DMS114 treated with DMSO at 0.1 percent for 48 hours (cell line): ENCODE results near the gene REX1BD.
A peak's percentile ranks its signal among the peaks of the same experiment; 100 is the strongest.
"Not testable (repeated sequence)": the region's sequence is repeated elsewhere in the genome, so short reads cannot be mapped to it uniquely, and the experiment has no call there.

Source experiments
- DNase-seq: peaks from one replicate; lab custom pipeline; 2025; ENCODE audit not compliant: unreplicated experiment; lab: John Stamatoyannopoulos, UW

REX1BD gene

GRCh38 chr19:18588611-18589379, at the start of gene REX1BD:
Gene REX1BD, plus strand, starts transcription at chr19:18588798. Its CDS starts 4 bp downstream, at chr19:18588802.
- peak; percentile 65 for DNase-seq

- no peak for DNase-seq
Observed at GRCh38 chr19:18539372-18539771, 49.2 kb upstream of the REX1BD start.

DNA sequence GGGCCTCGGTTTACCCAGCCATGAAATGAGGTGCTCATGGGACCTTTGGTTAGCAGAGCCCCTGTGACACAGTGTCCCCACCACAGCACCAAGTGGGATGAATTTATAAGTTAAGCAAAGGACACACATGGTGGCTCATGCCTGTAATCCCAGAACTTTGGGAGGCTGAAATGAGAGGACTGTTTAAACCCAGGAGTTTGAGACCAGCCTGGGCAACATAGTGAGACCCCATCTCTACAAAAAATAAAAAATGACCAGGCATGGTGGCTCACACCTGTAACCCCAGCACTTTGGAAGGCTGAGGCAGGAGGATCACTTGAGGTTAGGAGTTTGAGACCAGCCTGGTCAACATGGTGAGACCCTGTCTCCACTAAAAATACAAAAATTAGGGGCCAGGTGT, 48.4 kb upstream of the REX1BD start:
- DNase-seq = not testable (repeated sequence)

DNA sequence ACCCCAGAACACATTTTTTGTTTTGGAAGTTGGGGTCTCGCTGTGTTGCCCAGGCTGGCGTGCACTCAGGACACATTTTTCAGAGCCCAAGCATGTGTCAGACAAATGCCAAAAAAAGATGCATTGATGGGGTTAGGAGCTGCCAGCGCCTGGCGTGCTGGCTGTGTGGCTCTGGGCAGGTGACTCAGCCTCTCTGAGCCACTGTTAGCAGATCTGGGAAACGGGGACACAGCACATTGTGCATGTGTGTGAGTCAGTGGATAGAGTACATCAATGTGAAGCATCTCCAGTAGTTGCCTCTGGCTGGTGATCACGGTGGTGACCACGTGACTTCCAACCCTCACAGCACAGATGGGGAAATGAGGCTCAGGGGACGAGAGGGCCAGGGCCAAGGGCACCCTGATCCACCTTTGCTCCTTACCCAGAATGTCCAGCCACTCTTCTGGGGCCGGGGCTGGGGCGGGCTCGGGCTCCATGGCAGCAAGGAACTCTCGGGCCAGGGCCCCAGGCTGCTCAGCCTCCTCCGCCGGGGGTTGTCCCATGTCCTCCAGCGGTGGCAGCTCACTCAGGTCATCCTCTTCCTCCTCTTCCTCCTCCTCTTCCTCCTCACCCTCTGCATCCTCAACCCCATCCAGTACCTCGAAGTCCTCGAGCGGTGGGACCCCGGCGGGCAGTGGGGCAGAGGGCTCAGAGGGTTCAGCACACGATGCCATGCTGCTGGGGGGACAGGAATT, 47.2 kb upstream of the REX1BD start:
- no peak for DNase-seq

GRCh38 chr19:18541992-18542940, 46.3 kb upstream of the REX1BD start:
- DNase-seq = no peak

GRCh38 chr19:18542941-18543813, 45.4 kb upstream of the REX1BD start, which contains the start of gene FKBP8:
Gene FKBP8, minus strand, starts transcription at chr19:18543573. Its CDS starts 1,603 bp downstream, at chr19:18541970.
- peak; percentile 78 for DNase-seq

- DNase-seq = peak; percentile 39
Observed at GRCh38 chr19:18543814-18544475, 44.7 kb upstream of the REX1BD start.

DNA sequence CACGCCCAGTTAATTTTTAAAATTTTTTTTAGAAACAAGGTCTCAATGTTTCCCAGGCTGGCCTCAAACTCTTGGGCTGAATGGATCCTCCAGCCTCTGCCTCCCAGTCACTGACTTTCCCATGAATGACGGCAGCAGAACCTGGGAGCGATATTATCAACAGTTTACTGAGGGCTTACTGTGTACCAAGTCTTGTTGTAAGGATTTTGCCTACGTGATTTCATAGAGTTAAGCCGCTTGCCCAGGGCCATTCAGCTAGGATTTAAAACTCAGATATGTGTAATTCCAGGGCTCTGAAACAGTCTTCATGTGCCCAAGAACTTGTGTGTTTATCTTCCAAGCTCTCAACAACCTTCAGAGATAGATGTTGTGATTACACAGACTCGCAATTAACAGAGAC, 37.0 kb upstream of the REX1BD start:
- no peak for DNase-seq

- peak; percentile 99 for DNase-seq
Observed at GRCh38 chr19:18557411-18558201, 31.0 kb upstream of the REX1BD start, which contains the start of gene KXD1. Gene KXD1, plus strand, starts transcription at chr19:18557870. Its CDS starts 4,187 bp downstream, at chr19:18562057.

GRCh38 chr19:18558202-18558555, 30.4 kb upstream of the REX1BD start:
- DNase-seq = no peak

DNA sequence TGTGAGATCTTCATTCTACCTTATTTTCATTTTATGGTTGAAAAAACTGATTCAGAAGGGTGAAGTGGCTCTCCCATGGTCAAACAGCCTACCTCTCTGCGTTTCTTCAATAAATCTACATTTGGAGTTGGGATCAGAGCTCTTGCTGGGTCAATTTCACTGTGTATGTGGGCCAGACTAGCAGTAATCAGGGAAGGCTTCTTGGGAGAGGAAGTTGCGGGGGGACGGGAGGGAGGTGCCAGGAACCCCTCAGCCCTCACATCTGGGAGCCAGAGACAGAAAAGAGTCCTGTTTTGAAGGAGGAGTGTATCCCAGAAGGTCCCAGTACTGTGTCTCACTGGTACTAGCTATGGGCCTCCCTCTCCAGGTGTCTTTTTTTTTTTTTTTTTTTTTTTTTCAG, 30.0 kb upstream of the REX1BD start:
- DNase-seq = no peak

- DNase-seq = no peak
Observed at GRCh38 chr19:18559685-18560084, 28.9 kb upstream of the REX1BD start.

DNA sequence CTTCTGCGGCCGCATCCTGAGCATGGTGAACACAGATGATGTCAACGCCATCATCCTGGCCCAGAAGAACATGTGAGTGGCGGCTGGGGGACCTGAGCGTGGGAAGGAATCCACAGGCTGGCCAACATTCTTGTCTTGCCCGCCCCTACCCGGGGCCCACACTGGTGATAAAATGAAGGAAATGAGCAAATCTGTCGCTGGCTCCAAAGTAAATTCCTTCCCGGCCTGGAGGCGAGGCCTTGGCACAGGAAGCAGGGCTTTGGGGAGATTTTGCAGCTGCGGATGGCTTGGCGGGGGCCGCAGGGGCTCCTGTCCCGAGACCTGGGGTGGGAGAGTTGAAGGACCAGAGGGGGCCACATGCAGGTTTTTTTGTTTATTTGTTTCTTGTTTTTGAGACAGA, 26.5 kb upstream of the REX1BD start:
- DNase-seq = no peak

DNA sequence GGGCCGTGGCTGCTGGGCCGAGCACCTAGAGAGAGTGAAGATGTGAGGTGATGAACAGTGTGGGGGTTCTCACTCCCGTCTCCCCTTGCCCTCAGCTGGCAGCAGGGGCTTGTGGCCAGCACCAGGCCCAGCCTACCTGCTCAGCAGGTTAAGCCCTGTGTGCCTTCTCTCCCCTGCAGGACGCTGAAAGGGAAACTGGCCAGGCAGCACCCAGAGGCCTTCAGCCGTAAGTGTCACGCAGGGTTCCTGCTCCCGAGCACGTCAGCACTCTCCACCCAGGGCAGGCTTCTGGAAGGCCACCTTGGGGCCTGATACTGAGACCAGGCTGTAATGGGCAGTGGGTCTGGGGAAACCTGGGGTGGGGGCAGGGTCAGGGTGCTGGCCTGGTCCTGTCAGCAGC, 21.6 kb upstream of the REX1BD start:
- no peak for DNase-seq

GRCh38 chr19:18568367-18568766, 20.2 kb upstream of the REX1BD start:
- DNase-seq = no peak

DNA sequence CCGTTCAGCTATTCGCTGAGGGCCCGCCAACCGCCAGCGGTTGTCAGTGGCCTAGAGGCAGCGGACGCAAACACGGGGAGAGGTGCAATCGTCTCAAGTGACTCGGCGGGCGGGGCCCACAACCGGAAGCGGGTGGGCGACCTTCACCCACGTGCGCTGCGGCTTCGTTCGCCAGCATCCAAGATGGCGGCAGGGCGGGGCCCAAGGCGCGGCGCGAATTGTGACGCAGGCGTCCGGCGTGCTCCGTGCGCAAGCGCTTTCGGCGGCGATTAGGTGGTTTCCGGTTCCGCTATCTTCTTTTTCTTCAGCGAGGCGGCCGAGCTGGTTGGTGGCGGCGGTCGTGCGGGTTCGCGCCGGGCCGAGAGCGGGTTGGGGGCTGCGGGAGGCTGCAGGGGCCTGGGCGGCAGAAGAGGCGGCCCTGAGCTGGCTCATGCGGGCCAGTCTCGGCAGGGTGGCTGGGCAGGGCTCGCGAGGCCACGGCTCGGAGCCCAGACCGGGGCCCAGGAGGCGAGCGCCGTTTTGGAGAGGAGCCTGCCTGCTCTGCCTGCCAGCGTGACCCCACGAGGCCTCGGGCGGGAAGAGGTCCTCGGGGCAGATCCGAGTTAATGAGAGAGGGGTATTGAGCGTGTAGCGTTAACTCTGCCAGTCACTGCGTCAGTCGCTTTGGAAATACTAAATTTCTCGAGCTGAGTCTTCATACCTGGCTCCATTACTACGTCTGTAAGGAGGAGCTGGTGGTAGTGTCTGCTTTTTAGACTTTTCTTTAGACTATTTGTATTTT, 16.8 kb upstream of the REX1BD start, which contains the start of gene UBA52:
Gene UBA52, plus strand, starts transcription at position 294 of the 781 bp plus-strand sequence. CDS start 1,444 bp downstream, outside the sequence.
- DNase-seq = peak; percentile 96

- DNase-seq = no peak
Observed at GRCh38 chr19:18574691-18575291, 13.8 kb upstream of the REX1BD start.
